Right renal cortex interstitium (tissue), 3 donors: ENCODE data around the gene KCNQ4. TPM values are rescaled to one million over a fixed set of nuclear protein-coding genes. Genes with fewer than 3 reads are reported as not detected.

Source experiments
- DNase-seq, 3 donors: peaks; one replicate each; pipeline ENCODE4 v3.0.0-alpha.2; 2013; ENCODE audit warnings: low read depth in 3 of 3, low spot score in 2 of 3
- polyA plus RNA-seq, 3 donors: library from polyadenylated mRNA; unstranded; fragments of 120-200 nt; gene quantifications; one replicate each; pipeline ENCODE4 v1.2.1, GENCODE V29; 2013; ENCODE audit not compliant: insufficient read length in 3 of 3

Gene KCNQ4
- polyA plus RNA-seq, 3 donors = 1.2 to 1.7 (median 1.3) TPM

- DNase-seq = no peak
These were observed 31.8 kb downstream of the KCNQ4 start for GRCh38 chr1:40815420-40815819.

- DNase-seq = no peak
These were observed 34.2 kb downstream of the KCNQ4 start for GRCh38 chr1:40817791-40818263.

GRCh38 chr1:40818264-40818961, 34.8 kb downstream of the KCNQ4 start:
- no peak for DNase-seq

GRCh38 chr1:40819101-40819500, 35.5 kb downstream of the KCNQ4 start:
- no peak for DNase-seq

GRCh38 chr1:40820251-40820797, 36.7 kb downstream of the KCNQ4 start:
- no peak for DNase-seq

GRCh38 chr1:40820911-40821693, 37.5 kb downstream of the KCNQ4 start:
- no peak for DNase-seq

- DNase-seq = no peak
These were observed 39.3 kb downstream of the KCNQ4 start for GRCh38 chr1:40822890-40823289.

- DNase-seq = no peak
These were observed 39.8 kb downstream of the KCNQ4 start for GRCh38 chr1:40823345-40823744.

GRCh38 chr1:40823983-40824382, 40.4 kb downstream of the KCNQ4 start:
- DNase-seq = no peak

- DNase-seq = no peak
These were observed 41.2 kb downstream of the KCNQ4 start for GRCh38 chr1:40824591-40825434.

GRCh38 chr1:40825435-40825788, 41.8 kb downstream of the KCNQ4 start:
- no peak for DNase-seq

GRCh38 chr1:40825996-40826395, 42.4 kb downstream of the KCNQ4 start:
- DNase-seq = no peak

GRCh38 chr1:40829631-40830245, 46.2 kb downstream of the KCNQ4 start:
- DNase-seq = no peak

GRCh38 chr1:40830419-40830943, 46.9 kb downstream of the KCNQ4 start:
- DNase-seq = no peak

- no peak for DNase-seq
These were observed 47.6 kb downstream of the KCNQ4 start for GRCh38 chr1:40831001-40831732.

- DNase-seq = no peak
These were observed 50.4 kb downstream of the KCNQ4 start for GRCh38 chr1:40833979-40834378.

- no peak for DNase-seq
These were observed 51.5 kb downstream of the KCNQ4 start for GRCh38 chr1:40834968-40835545.

GRCh38 chr1:40836283-40836682, 52.7 kb downstream of the KCNQ4 start:
- DNase-seq = no peak

GRCh38 chr1:40837601-40838000, 54.0 kb downstream of the KCNQ4 start:
- DNase-seq = no peak
